Uterus (tissue), 4 donors: ENCODE data around the gene SNX5. TPM values are rescaled to one million over a fixed set of nuclear protein-coding genes. Genes with fewer than 3 reads are reported as not detected.

Experiments used
- DNase-seq, 2 donors: peaks; one replicate each; pipeline ENCODE4 v3.0.0-alpha.2; 2019 to 2020
- H3K27ac ChIP-seq, 2 donors: fragments of 200-600 bp; sonication (generic); 1 replicate in 1 of 2; 2 replicates in 1 of 2; pipeline ENCODE4 v1.5.1; 2016 to 2018
- H3K27me3 ChIP-seq, 2 donors: fragments of 200-600 bp; sonication (generic); one replicate each; pipeline ENCODE4 v1.5.1; 2018 to 2019; ENCODE audit warnings: control low read depth in 1 of 2
- H3K36me3 ChIP-seq, 2 donors: fragments of 200-600 bp; sonication (generic); one replicate each; pipeline ENCODE4 v1.5.1; 2019; ENCODE audit warnings: control low read depth in 1 of 2
- H3K4me1 ChIP-seq, 2 donors: fragments of 200-600 bp; sonication (generic); one replicate each; pipeline ENCODE4 v1.5.1; 2018 to 2019; ENCODE audit warnings: control low read depth in 1 of 2
- H3K4me3 ChIP-seq, 2 donors: fragments of 200-600 bp; sonication (generic); 1 replicate in 1 of 2; 2 replicates in 1 of 2; pipeline ENCODE4 v1.5.1; 2018 to 2019; ENCODE audit warnings: mild to moderate bottlenecking in 1 of 2
- H3K9me3 ChIP-seq, 2 donors: fragments of 200-600 bp; sonication (generic); one replicate each; pipeline ENCODE4 v1.5.1; 2019; ENCODE audit warnings: control low read depth in 1 of 2
- POLR2A ChIP-seq, 2 donors: fragments of 450-650 bp; IDR thresholded peaks; one replicate each; pipeline ENCODE4 v1.6.1; 2016; ENCODE audit warnings: antibody characterized with exemption in 2 of 2, mild to moderate bottlenecking in 1 of 2, moderate library complexity in 1 of 2
- intact Hi-C: fragments of 100-400 bp; cut with DNase I; formaldehyde crosslinking; loops from one replicate; pipeline ENCODE4 v1.15.1; 2023; ENCODE audit warnings: low total_unique reads
- total RNA-seq, 4 donors: library from RNA; depleted of rRNA in 3 of 4; stranded (reverse); fragments of >200 nt in 3 of 4; gene quantifications; one replicate each; pipeline versions ENCODE4 v1.1.0 to v1.2.4, GENCODE V29; 2014 to 2023
- TF ChIP-seq, protein P1 (sequence below), 4 experiments: fragments of 200-600 bp in 2 of 4; fragments of 450-650 bp in 2 of 4; sonication (generic) in 2 of 4; IDR thresholded peaks; one replicate each; pipeline ENCODE4 v1.5.1; 2016 to 2019; ENCODE audit warnings: antibody characterized with exemption in 4 of 4, mild to moderate bottlenecking in 2 of 4, moderate library complexity in 1 of 4
- donor health status: DM: yes; HTN: yes; CAD: no.

SNX5 gene
- total RNA-seq, 4 donors from 2014 or later = 71.2 to 207 (median 110) TPM

DNA sequence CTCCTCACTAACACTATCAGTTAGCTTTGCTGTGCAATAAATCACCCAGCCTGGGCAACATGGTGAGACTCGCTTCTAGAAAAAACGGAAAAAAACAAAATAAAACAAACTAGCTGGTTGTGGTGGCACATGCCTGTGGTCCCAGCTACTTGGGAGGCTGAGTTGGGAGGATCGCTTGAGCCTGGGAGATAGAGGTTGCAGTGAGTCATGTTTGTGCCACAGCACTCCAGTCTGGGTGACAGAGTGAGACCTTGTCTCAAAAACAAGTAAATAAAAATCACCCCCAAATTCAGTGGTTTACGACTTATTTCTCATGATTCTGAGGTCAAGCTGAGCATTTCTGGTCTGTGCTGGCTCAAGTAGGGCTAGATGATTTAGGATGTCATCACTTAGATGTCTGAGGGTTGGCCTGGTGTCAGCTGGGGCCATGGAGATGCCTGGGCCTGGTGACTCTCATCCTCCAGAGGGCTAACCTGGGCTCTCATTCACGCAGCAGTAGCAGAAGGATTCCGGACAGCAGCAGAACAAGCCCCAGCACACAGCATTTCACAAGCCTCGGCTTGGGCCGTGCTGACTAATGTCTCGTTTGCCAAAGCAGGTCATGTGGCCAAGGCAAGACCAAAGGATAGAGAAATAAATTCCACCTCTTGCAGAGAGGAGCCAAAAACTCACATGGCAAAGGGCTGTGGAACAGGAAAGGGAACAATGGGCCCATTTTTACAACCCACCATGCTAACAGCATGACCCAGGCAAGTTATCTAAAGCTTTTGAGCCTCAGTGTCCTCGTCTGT, 32.7 kb upstream of the SNX5 start:
- H3K9me3 ChIP-seq = no peaks in the 10 kb centered on the region
- H3K4me1 ChIP-seq = no peaks in the 10 kb centered on the region
- no peaks in the 10 kb centered on the region for H3K27me3 ChIP-seq
- intact Hi-C loops = no loop called here
- DNase-seq = peak; percentile 55 to 74
- no peak overlapping the region for H3K4me3 ChIP-seq
- H3K27ac ChIP-seq = peak overlapping the region in 1 of 2 donors; percentile 32
- no peaks in the 10 kb centered on the region for H3K36me3 ChIP-seq
- TF ChIP-seq, protein P1, sequence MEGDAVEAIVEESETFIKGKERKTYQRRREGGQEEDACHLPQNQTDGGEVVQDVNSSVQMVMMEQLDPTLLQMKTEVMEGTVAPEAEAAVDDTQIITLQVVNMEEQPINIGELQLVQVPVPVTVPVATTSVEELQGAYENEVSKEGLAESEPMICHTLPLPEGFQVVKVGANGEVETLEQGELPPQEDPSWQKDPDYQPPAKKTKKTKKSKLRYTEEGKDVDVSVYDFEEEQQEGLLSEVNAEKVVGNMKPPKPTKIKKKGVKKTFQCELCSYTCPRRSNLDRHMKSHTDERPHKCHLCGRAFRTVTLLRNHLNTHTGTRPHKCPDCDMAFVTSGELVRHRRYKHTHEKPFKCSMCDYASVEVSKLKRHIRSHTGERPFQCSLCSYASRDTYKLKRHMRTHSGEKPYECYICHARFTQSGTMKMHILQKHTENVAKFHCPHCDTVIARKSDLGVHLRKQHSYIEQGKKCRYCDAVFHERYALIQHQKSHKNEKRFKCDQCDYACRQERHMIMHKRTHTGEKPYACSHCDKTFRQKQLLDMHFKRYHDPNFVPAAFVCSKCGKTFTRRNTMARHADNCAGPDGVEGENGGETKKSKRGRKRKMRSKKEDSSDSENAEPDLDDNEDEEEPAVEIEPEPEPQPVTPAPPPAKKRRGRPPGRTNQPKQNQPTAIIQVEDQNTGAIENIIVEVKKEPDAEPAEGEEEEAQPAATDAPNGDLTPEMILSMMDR (IDR thresholded peaks at IDR 0.05) = no peak
- no peak for TF ChIP-seq POLR2A (IDR thresholded peaks at IDR 0.05)

DNA sequence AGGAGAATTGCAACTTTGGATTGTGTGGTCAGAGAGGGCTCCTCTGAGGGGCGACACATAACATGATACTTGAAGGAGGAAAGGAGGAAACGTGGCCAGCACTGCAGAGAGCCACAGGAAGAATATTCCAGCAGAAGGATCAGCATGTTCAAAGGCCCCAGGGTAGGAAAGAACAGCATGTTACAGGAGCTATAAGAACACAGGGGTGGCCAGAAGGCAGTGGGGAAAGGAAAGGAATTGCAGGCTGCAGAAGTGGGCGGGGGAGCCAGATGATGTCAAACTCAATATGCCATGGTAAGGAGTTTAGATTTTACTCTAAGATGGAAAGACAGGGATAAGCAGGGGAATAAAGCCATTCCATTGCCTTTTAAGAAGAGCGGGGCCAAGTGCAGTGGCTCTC, 31.0 kb upstream of the SNX5 start:
- H3K9me3 ChIP-seq = no peaks in the 10 kb centered on the region
- no peaks in the 10 kb centered on the region for H3K4me1 ChIP-seq
- intact Hi-C loops = no loop called here
- no peak overlapping the region for H3K4me3 ChIP-seq
- no peak overlapping the region for H3K27ac ChIP-seq
- no peak for DNase-seq
- H3K36me3 ChIP-seq = no peaks in the 10 kb centered on the region
- no peaks in the 10 kb centered on the region for H3K27me3 ChIP-seq
- no peak for TF ChIP-seq POLR2A (IDR thresholded peaks at IDR 0.05)
- TF ChIP-seq, protein P1 (IDR thresholded peaks at IDR 0.05) = no peak

DNA sequence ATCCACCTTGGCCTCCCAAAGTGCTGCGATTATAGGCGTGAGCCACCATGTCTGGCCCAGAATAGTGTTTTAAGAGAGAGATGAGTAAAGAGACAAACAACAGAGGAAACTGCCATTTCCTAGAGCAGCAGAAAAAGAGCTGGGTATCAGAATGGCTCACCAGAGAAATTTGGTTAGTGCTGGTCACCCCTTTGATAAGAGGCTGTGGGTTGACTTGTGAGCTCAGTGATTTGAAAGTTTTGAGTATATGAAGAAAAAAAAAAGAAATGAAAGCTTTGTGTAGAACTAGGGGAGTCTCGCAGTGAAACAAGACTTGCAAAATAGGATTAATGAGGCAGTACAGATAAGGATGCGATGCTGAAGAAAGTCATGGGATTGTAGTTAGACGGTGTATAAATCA, 29.9 kb upstream of the SNX5 start:
- H3K27ac ChIP-seq = no peak overlapping the region
- H3K27me3 ChIP-seq = no peaks in the 10 kb centered on the region
- TF ChIP-seq, protein P1 (IDR thresholded peaks at IDR 0.05) = no peak
- TF ChIP-seq POLR2A (IDR thresholded peaks at IDR 0.05) = no peak
- no peaks in the 10 kb centered on the region for H3K4me1 ChIP-seq
- intact Hi-C loops = no loop called here
- no peaks in the 10 kb centered on the region for H3K9me3 ChIP-seq
- DNase-seq = no peak
- H3K4me3 ChIP-seq = no peak overlapping the region
- no peaks in the 10 kb centered on the region for H3K36me3 ChIP-seq

DNA sequence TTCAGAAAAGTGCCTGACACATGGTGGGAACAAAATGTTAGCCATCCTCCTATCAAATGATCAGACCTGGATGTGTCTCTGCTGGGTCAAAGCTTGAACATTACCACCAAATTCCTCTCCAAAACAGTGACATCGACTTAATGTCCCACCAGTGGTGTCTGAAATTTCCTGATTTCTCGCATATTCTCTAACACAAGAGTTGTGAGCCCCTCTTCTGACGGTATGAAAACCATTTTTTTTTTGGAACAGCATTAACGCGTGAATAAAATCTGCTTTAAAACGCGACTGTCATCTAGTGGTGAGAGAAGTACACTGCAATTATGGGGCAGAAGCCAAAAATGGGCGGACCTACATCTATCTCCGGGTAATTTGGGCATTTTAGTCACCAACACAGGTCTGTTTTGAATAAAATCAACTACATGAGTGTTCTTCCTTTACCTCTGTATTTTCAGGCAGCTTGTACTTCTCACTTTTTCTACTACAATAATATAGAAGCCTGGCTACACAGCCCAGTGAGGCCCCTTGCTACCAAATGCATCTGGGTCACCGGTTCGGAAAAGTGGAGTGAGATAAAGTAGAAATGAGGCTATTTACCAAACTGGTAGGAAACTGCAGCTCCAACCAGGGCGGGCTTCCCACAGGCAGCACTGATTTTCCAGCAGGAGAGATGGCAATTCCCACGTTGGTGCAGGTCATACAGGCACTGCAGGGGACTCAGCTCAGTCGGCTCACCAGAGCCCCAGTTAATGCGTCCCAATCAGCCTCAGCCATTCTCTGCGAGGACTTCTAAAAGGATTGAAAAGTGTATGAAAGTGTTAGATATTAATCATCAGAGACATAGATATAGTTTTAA, 27.6 kb upstream of the SNX5 start:
- intact Hi-C loops = no loop called here
- TF ChIP-seq, protein P1 (IDR thresholded peaks at IDR 0.05) = peak; percentile 89 to 96 (median 92)
- TF ChIP-seq POLR2A (IDR thresholded peaks at IDR 0.05) = no peak
- DNase-seq = peak; percentile 25 to 40

DNA sequence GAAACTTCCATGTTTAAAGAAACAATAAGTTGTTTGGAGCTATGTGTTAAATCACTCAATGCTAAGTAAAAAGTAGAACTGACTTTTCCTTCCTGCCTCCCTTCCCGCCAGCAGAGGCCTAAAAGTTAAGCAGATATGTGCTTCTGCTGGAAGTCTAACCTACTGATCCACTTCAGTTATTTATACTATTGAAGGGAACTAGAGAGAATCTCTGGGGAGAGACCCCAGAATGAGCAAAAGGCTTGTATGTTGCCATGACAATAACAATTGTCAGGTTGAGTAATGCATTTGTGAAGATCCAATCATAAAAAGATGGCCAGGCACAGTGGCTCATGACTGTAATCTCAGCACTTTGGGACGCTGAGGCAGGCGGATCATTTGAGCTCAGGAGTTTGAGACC, 25.0 kb upstream of the SNX5 start:
- H3K36me3 ChIP-seq = no peaks in the 10 kb centered on the region
- no peak overlapping the region for H3K4me3 ChIP-seq
- no peaks in the 10 kb centered on the region for H3K4me1 ChIP-seq
- H3K9me3 ChIP-seq = no peaks in the 10 kb centered on the region
- DNase-seq = no peak
- no peaks in the 10 kb centered on the region for H3K27me3 ChIP-seq
- TF ChIP-seq POLR2A (IDR thresholded peaks at IDR 0.05) = no peak
- TF ChIP-seq, protein P1 (IDR thresholded peaks at IDR 0.05) = no peak
- H3K27ac ChIP-seq = no peak overlapping the region
- intact Hi-C loops = no loop called here

More for the DNA sequence above, 27.6 kb upstream of the SNX5 start:
- Histone ChIP-seq H3K9me3 (no peaks in the 10 kb centered on the region), H3K4me3 (no peak overlapping the region), H3K27ac (no peak overlapping the region), H3K36me3 (no peaks in the 10 kb centered on the region), H3K4me1 (no peaks in the 10 kb centered on the region), H3K27me3 (no peaks in the 10 kb centered on the region)
